GM18867 (cell line): ENCODE data around the gene POU6F1.
"Not testable (repeated sequence)": the region's sequence is repeated elsewhere in the genome, so short reads cannot be mapped to it uniquely, and the experiment has no call there.

ENCODE experiments used
- ATAC-seq: cut with Tn5 transposase; IDR thresholded peaks from one replicate; pipeline ENCODE4 v1.9.1; 2021; ENCODE audit warnings: mild to moderate bottlenecking, moderate library complexity; ENCODE audit not compliant: unreplicated experiment

Gene POU6F1

DNA sequence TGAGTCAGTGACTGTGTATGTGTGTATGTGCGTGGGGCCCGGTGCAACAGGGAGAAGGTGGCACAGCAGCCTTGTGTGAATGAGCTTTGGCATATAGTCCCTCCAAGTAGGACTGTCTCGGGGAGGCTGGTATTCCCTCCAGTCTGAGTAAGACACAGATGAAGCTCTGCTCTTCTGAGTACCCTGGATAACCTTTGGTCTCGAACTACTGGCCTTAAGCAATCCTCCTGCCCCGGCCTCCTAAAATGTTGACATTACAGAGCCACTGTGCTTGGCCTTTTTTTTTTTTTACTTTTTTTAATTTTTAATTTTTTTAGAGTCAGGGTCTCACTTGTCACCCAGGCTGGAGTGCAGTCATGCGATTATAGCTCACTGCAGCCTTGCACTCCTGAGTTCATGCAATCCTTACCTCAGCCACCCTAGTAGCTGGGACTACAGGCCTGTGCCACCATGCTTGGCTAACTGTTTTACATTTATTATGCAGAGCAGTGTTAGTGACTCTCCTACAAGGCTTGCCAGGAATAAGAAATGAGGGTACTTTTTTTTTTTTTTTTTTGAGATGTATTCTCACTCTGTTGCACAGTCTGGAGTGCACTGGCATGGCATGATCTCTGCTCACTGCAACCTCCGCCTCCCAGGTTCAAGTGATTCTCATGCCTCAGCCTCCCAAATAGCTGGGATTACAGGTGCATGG is 11.4 kb upstream of the POU6F1 start:
- no peak for ATAC-seq

DNA sequence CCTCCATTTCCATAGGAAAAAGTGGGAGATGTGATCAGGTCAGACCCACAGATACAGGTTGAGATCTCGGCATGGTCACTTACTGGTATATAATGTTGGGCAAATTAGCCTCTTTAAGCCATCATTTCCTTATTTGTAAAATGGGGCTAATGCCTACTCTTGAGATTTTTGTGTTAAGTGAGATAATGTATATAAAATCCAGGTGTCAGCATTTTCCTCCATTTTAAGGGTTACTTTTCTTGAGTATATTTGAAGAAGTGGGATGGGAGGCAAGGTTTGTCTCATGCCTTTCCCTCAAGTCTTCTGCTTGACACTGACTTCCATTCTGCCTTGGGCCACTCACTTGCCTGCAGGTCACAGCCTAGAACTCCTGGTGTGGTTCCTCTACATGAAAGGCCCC is 10.1 kb upstream of the POU6F1 start:
- ATAC-seq, result no peak

DNA sequence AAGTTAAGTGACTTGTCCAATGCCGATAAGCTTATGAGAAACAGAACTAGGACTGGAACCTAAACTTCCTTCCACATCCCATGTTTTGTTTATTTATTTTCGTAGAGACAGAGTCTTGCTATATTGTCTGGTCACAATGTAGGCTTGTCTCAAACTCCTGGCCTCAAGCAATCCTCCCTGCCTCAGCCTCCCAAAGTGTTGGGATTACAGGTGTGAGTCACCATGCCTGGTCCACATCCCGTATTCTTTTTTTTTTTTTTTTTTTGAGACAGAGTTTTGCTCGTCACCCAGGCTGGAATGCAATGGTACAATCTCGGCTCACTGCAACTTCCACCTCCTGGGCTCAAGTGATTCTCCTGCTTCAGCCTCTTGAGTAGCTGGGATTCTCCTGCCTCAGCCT is 9.2 kb upstream of the POU6F1 start:
- ATAC-seq, result not testable (repeated sequence)

DNA sequence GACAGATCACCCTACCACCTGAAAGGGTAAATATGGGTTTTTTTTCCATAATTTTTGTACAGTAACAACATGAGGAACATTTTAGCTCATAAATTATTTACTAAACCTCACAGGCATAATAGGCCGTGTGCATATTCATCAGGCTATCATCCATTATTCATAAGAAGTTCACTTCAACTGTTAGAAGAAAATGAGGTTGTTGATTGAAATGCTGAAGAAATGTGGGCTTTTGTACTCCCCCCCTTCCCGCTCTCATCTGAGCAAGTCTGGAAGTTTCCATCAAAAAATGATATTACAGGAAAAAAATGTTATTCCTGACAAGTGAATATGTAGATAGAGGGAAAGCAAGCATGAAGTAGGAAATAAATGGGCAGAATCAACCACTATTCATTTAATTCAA is 7.9 kb upstream of the POU6F1 start:
- ATAC-seq, result no peak

DNA sequence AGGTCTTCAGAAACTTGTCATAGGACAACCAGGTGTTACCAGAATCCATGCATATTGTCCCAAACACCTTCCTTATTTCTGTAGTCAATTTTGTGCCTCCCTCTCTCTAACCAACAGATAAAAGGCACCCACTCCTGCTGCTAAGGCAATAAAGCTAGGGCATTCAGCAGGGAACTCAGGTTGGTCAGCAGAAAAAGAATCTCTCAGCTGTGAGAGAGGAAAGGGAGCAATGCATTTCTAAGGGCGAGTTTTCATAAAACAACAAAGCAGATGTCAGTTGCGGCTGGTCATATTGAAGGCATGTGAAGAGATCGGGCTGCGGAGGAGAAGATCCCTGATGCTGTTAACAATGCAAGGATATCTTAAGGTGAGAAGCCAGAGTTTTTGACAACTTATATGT is 7.4 kb upstream of the POU6F1 start:
- no peak for ATAC-seq

DNA sequence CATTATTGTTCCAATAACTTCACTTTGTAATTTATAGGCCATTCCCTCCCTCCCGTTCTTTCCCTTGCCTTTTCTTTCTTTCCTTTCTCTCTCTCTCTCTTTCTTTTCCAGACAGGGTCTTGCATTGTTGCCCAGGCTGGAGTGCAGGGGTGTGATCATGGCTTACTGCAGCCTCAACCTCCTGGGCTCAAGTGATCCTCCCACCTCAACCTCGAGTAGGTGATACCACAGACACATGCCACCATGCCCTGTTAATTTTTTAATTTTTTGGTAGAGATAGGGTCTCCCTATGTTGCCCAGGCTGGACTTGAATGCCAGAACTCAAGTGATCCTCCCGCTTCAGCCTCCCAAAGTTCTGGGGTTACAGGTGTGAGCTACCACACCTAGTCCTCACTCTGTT is 6.8 kb upstream of the POU6F1 start:
- ATAC-seq, result no peak

DNA sequence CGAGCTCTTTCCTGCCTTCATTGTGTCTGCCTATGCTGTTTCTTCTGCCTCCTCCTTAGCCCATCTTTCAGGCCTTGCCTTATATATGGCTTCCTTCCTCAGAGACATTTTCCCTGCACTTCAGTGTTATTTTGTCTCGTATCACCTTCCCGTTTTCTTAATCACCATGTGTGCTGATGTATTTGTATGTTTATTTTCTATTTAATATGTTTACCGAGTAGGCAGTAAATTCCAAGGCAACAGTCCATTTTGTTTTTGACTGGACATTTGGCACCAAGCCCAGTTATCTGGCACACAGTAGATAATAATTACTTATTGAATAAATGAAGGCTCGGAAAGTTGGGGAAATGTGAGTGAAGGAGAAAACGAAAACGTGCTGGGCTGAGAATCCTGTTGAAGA is 4.6 kb upstream of the POU6F1 start:
- ATAC-seq, result no peak

DNA sequence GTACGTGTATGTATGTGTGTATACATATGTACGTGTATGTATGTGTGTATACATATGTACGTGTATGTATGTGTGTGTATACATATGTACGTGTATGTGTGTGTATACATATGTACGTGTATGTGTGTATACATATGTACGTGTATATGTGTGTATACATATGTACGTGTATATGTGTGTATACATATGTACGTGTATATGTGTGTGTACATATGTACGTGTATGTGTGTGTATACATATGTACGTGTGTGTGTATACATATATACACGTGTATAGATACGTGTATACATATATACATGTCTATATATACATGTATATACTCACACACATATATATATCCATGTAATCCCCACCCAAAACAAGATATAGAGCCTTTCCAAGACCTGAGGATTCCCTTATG is 2.0 kb upstream of the POU6F1 start:
- not testable (repeated sequence) for ATAC-seq

DNA sequence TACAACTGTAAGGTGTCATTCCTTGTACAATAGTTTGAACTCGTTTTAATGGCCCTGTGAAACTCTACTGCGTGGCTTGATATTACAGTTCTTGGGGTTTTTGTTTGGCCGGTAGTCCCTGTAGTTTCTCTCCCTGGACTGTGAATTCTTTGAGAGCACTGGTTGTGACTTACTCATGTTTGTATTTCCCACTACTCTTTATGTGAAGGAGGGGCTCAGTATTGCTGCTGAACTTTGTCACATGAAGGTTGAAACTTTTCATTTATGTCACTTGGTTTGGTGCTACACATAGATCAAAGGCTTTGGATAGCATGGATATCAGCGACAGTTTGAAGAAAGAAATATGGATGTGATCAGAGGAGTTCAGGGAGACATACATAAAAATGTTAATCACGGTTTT is 1.5 kb upstream of the POU6F1 start:
- no peak for ATAC-seq

DNA sequence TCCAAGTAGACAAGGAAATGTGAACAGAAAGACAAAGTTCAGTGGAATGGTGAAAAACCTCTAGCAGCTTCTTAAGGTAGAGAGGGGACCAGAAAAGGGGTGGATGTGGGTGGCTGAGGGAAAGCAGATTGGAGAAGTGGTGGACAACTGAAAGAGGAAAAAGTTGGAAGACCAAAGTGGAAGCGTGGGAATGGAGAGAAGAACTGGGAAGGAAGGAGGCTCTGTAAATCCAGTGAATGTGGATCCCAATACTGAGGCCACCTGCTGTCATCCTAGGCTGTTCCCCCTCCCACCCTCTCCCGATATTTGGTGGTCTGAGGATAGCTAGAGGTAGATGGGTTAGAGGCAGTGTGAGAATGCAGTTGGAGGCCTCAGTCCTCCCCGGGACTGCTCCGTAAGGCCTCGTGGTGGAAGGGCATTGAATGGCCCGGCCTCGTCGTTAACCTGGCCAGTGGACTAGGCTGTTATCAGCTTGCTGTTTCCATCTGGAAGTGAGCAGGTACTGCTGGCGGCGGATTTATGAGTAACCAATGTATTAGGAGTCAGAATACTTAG is 822 bp upstream of the POU6F1 start:
- ATAC-seq, result no peak

DNA sequence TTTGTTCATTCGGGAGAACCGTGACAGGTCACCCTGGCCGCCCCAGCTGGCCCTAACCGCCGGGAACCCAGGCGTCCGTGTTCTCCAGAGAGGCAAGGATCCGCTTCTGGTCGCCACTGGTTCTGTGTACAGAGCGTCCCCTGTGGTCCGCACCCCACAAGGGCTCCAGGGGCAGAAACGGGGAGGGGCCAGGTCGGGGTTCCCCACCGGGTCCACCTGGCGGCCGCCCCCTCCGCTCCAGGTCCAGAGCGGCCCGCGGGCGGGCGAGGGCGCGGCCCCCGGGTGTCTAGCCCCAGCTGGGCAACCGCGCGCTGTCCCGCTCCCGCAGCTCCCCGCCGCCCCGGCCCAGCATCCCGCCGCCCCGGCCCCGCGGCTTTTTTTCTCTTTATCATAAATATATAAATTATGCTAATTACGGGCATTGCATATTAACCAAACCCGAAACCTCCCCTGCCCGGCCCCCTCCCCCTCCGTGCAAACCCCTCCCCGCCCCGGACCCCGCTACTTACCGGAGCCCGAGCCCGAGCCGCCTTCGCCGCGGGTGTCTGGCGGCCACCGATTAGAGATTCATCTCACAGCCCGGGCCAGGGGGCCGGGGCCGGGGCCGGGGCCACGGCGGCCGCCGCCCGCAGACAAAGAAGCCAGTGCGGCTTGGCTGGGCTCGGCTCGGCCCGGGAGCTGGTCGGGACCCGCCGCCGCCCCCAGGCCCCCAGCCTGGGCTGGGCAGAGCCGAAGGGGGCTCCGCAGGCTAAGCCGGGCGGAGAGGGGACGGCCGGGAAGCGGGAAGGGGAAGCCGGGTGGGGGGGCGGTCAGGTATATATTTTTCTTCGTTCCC is 512 bp downstream of the POU6F1 start:
- peak; percentile 52 for ATAC-seq

DNA sequence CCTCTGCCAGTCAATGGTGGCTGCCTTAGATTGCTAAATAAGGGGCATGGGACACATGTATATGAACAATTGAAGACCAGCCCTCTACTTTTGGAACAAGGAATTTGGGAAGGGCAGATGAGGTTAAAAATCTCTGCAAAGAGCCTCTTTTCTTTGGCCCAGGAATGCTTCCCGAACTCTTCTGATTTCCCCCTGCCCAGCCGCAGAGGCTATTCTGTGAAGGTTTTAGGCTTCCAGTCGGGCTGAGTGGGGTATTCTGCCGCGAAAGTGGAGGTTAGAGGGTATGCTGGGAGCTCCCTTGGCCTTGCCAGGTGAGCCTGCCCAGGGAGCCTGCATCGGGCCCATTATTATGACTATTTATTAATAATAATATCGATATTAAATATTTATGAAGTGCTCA is 1.2 kb downstream of the POU6F1 start:
- no peak for ATAC-seq

DNA sequence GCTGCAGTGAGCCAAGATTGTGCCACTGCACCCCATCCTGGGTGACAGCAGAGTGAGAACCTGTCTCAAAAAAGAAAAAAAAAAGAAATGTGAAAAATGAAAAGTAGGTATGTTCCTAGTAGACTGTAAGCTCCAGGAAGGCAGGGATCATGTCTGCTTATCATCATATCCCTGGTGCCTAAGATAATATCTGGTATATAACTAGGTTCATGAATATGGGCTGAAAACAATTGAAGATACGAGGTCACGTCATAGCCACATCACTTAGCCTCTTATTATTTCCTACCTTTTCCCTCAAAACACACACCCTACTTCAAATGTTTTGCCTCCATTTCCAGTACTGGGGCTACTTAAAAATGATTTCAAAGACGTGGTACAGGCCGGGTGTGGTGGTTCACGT is 3.0 kb downstream of the POU6F1 start:
- ATAC-seq, result no peak

DNA sequence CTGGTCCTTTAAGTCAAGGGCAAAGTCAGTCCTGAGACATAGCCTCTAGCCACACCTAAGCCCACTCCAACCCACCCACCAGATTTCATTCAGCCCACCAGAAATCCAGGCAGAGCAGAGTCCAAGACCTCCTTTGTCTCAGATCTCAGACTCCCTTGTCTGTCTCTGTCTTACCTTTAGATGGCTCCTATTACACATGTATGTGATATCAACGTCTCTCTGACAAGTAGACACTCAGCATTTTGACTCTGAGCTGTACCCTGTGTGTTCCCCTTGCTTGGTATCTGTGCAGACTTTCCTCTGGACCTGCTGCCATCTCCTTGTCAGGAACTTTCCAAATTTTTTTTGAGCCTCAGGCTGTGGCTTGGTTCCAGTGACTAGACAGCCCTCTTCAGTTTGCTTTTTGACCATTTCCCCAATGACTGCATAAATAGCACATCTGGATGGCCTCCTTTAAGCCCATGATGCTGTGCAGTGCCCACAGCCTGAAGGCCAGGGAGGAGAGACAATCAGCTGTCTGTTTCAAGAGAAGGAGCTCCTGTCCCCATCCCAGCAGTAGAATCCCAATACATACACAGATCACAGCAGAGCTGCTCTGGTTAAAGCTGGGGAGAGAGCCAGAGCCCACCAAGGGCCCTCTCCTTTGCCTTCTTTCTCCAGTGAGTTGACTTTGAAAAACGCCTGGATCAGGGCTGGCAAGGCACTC is 7.0 kb downstream of the POU6F1 start:
- no peak for ATAC-seq

DNA sequence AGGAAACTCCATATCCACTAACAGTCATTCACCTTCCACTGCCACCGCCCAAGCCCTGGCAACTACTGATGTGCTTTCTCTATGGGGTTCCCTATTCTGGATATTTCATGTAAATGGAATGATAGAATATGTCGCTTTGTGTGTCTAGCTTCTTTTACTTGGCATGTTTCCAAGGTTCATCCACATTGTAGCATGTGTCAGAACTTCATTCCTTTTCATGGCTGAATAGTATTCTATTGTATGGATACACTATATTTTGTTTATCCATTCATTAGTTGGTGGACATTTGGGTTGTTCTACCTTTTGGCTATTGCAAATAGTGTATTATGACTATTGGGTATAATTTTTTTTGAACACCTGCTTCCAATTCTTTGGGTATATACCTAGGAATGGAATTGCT is 8.6 kb downstream of the POU6F1 start:
- ATAC-seq, result no peak

DNA sequence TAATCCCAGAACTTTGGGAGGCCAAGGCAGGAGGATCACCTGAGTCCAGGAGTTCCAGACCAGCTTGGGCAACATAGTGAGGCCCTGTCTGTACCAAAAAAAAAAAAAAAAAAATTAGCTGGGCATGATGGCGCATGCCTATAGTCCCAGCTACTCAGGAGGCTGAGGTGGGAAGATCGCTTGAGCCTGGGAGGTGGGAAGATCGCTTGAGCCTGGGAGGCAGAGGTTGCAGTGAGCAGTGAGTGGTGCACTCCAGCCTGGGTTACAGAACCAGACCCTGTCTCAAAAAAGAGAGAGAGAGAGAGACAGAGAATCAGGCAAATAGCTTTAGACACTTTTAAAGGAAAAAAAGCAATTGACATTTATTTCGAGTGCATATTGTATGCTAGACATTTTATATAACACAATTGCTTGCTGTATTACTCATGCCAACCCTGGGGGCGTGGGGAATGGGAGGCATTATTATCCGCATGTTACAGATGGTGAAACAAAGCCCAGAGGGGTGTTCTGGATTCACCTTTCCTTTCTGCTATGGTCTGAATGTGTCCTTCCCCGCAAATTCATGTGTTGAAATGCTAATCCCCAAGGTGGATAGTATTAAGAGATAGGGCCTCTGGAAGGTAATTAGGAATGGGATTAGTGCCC is 9.7 kb downstream of the POU6F1 start:
- no peak for ATAC-seq

DNA sequence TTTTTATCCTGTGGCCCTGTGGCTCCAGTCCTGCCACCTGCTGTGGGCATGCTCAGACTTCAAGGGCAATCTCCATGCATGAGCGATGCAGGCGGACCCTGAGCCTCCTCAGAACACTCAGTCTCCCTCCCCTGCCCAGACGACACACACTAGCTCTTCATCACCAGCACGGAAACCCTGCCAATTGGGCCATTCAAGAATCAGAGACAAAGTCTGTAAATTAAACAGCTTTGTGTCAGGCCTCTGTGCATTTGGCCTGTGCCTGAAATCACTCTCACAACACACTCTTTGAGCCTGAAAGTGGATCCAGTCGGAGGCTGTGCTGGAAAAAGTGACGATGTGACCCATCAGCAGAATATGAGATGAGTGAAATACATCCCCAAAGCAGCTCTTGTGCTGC is 12.5 kb downstream of the POU6F1 start:
- no peak for ATAC-seq

DNA sequence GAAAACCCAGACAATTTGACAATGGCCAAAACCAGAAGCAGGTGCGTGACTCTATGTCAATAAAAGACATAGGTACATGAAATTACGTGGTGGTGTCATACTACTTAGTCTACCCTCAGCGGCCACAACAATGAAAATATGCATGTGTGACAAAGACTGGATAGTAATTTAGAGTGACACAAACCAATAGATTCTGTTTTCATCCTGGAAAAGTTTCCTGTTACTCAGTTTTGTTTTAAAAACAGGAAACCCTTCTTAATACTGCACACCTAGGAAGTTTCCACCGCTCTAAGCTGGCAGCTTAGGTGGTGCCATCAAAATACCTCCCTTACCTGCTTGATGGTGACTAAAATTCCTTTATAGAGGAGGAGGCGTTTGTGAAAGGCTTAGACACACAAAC is 15.1 kb downstream of the POU6F1 start:
- no peak for ATAC-seq

DNA sequence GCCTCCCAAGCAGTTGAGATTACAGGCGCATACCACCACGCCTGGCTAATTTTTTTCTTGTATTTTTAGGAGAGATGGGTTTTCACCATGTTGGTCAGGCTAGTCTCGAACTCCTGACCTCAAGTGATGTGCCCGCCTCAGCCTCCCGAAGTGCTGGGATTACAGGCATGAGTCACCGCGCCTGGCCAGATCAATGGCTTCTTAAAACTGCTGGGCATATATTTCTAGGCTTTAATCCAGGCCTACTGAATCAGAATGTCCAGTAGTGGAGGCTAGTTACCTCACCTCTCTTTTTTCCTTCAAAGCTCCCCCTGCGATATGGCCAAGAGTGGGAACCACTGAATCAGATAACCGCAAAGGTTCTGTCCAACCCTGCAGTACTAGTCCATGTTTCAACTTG is 17.1 kb downstream of the POU6F1 start:
- ATAC-seq, result no peak

DNA sequence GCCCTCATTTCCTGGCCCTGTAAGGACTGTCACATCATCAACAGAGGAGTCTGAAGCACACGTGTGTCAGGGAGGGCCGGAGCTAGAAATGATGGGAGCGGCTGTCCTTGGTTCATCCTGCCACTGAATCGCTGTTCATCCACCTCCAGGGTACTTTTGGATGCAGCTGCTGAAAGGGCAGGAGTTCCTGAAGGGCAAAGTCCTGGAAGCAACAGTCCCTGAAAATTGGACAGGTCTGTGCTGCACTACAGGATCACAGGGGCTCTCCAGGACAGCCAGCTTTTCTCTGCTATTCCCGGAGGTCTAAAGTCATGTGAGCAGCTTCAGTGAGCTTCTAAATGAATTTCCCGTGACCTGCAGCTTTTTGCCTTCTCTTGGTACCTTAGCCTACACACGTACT is 17.7 kb downstream of the POU6F1 start:
- ATAC-seq, result no peak

DNA sequence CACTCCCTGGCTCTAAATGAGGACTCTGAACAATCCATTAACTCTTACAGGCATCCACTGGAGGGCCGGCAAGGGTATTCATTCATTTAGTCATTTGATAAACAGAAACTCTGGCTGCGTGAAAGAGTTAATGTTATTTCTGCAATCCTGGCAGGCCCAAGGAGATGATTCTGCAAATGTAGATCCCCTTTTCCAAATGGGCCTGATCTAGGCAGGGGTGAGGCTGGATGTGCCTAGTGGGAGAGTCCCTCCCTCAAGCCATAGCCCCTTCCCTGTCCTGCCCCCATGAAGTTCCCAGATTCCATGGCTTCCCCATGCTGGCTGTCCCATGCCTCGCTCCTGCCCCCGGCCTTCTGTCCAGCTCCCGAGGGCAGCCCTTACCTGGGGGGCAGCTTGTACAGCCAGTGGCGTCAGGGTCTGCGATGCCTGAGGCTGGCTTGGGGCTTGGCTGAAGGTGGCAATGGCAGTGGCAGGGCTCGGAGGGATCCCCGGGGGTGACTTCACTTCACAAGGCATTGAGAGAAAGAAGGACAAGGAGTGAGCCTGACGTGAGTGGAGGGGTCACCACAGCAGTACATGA is 18.4 kb downstream of the POU6F1 start:
- ATAC-seq, result no peak
